Natural killer cell (primary cell): ENCODE measurements around the gene FHIT. TPM values are rescaled to one million over a fixed set of nuclear protein-coding genes. Genes with fewer than 3 reads are reported as not detected.
"Not testable (repeated sequence)": the region's sequence is repeated elsewhere in the genome, so short reads cannot be mapped to it uniquely, and the experiment has no call there.

Source experiments
- ATAC-seq, 3 donors: fragments of 150-1000 bp in 2 of 3; fragments of 200-7000 bp in 1 of 3; cut with Tn5 transposase; 1 replicate in 1 of 3; 2 replicates in 2 of 3; pipeline ENCODE4 v1.10.0; 2021; ENCODE audit warnings: mild to moderate bottlenecking in 2 of 3, moderate library complexity in 2 of 3
- DNase-seq, 2 donors: peaks; one replicate each; pipeline versions ENCODE4 v3.0.0 to v3.0.0-alpha.2; 2013 to 2021; ENCODE audit warnings: mixed read lengths in 1 of 2
- H3K27ac ChIP-seq: one replicate; pipeline ENCODE4 v1.5.1; 2013; ENCODE audit warnings: mild to moderate bottlenecking, low read length
- H3K27me3 ChIP-seq: one replicate; pipeline ENCODE4 v1.6.1; 2013; ENCODE audit warnings: low read length; ENCODE audit not compliant: control insufficient read depth, insufficient read depth
- H3K36me3 ChIP-seq: one replicate; pipeline ENCODE4 v1.6.1; 2013; ENCODE audit warnings: low read length; ENCODE audit not compliant: control insufficient read depth, insufficient read depth
- H3K4me1 ChIP-seq: one replicate; pipeline ENCODE4 v1.6.1; 2013; ENCODE audit warnings: low read length; ENCODE audit not compliant: control insufficient read depth, insufficient read depth
- H3K4me3 ChIP-seq: one replicate; pipeline ENCODE4 v1.5.1; 2013; ENCODE audit warnings: low read length
- H3K9me3 ChIP-seq: one replicate; pipeline ENCODE4 v1.6.1; 2013; ENCODE audit warnings: low read length; ENCODE audit not compliant: control insufficient read depth, insufficient read depth
- H3K27ac Mint-ChIP-seq, 2 donors: one replicate each; pipeline ENCODE4 v1.8.0; 2022; ENCODE audit warnings: mild to moderate bottlenecking in 2 of 2, mixed read lengths in 2 of 2, moderate library complexity in 1 of 2
- H3K27me3 Mint-ChIP-seq, 2 donors: one replicate each; pipeline ENCODE4 v1.8.0; 2022; ENCODE audit warnings: low read depth in 2 of 2, mixed read lengths in 2 of 2
- H3K36me3 Mint-ChIP-seq: one replicate; pipeline ENCODE4 v1.8.0; 2022; ENCODE audit warnings: mixed read lengths
- H3K4me1 Mint-ChIP-seq, 2 donors: one replicate each; pipeline ENCODE4 v1.8.0; 2022; ENCODE audit warnings: mixed read lengths in 2 of 2
- H3K4me3 Mint-ChIP-seq: one replicate; pipeline ENCODE4 v1.8.0; 2022; ENCODE audit warnings: mild to moderate bottlenecking, moderate library complexity, mixed read lengths
- H3K9me3 Mint-ChIP-seq, 2 donors: one replicate each; pipeline ENCODE4 v1.8.0; 2022; ENCODE audit warnings: mixed read lengths in 2 of 2
- CTCF ChIP-seq: fragments of 200-600 bp; IDR thresholded peaks from one replicate; pipeline ENCODE4 v1.8.0; 2022; ENCODE audit warnings: antibody characterized with exemption
- WGBS: methylation state at CpG from one replicate; pipeline ENCODE4 v1.1.7; 2013; ENCODE audit warnings: missing lambda C conversion rate; ENCODE audit not compliant: insufficient coverage; 5-methylcytosine and 5-hydroxymethylcytosine counted together
- intact Hi-C: fragments of 100-400 bp; cut with micrococcal nuclease; formaldehyde crosslinking; loops from one replicate; pipeline ENCODE4 v1.14.2; 2022
- total RNA-seq, 4 donors: library from RNA; stranded (reverse); fragments of 120-200 nt in 1 of 4; gene quantifications; one replicate each; pipeline versions ENCODE4 v1.2.3 to v1.2.4, GENCODE V29; 2013 to 2022

The FHIT gene
- total RNA-seq, 3 donors from 2014 or later (not counting 1 experiment from before 2014, with no cell fraction given) = 2.7 to 6.1 (median 3.3) TPM

GRCh38 chr3:61029194-61029593 is 222.1 kb downstream of the FHIT start:
- Mint-ChIP-seq H3K4me1 (no peaks in the 10 kb centered on the region), H3K36me3 (no peaks in the 10 kb centered on the region), H3K27me3 (no peaks in the 10 kb centered on the region), H3K27ac (no peak overlapping the region), H3K4me3 (no peak overlapping the region), H3K9me3 (peaks cover 0 to 7% of the 10 kb centered on the region in 2 donors)
- ATAC-seq = no peak
- no peaks in the 10 kb centered on the region for H3K4me1 ChIP-seq
- no peak for TF ChIP-seq CTCF
- WGBS = 95% methylated on average over 4 of the region's 5 CpGs
- no peak for DNase-seq
- intact Hi-C loops = no loop called here
- H3K27me3 ChIP-seq = no peaks in the 10 kb centered on the region
- no peak overlapping the region for H3K27ac ChIP-seq
- H3K9me3 ChIP-seq = no peaks in the 10 kb centered on the region
- no peak overlapping the region for H3K4me3 ChIP-seq
- H3K36me3 ChIP-seq = no peaks in the 10 kb centered on the region

DNA sequence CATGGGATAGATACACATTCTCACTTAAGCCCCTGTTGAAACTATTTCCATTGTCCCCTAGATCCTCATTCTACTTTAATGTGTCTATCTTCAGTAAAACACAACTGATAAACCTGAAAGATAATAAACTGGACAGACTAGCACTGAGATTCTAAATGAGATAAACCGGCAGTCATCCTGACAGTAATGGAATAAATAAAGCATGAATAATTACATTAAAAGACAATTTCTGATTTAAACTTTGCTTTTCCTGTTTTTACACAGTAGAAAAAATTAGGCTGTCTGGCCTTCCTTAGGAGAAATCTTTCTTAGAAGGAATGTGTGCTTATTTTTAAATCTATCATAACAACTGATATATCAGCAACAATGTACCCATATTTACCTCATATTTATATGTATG is 232.4 kb downstream of the FHIT start:
- no peak for DNase-seq
- no peak for ATAC-seq
- WGBS = no CpG with 5 or more reads among the region's 1 CpG
- Mint-ChIP-seq H3K4me1 (no peaks in the 10 kb centered on the region), H3K27me3 (no peaks in the 10 kb centered on the region), H3K4me3 (no peak overlapping the region), H3K36me3 (no peaks in the 10 kb centered on the region), H3K9me3 (peaks cover 4 to 14% of the 10 kb centered on the region in 2 donors), H3K27ac (no peak overlapping the region)
- Histone ChIP-seq H3K4me1 (no peaks in the 10 kb centered on the region), H3K4me3 (no peak overlapping the region), H3K27me3 (no peaks in the 10 kb centered on the region), H3K27ac (no peak overlapping the region), H3K9me3 (no peaks in the 10 kb centered on the region), H3K36me3 (no peaks in the 10 kb centered on the region)
- intact Hi-C loops = no loop called here
- TF ChIP-seq CTCF = no peak

DNA sequence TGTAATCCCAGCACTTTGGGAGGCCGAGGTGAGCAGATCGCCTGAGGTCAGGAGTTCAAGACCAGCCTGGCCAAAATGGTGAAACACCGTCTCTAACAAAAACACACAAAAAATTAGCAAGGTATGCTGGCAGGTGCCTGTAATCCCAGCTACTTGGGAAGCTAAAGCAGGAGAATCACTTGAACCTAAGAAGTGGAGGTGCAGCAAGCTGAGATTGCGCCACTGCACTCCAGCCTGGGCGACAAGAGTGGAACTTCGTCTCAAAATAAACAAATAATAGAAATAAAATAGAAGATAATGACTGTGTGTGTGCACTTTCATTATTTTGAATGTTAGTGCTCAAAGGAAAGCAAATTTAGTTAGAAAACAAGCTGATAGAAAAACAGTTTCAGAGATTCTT is 234.2 kb downstream of the FHIT start:
- intact Hi-C loops, H3K4me1 Mint-ChIP-seq, H3K4me1 ChIP-seq, DNase-seq, H3K27me3 Mint-ChIP-seq, H3K27ac ChIP-seq, H3K9me3 ChIP-seq, H3K36me3 ChIP-seq, H3K9me3 Mint-ChIP-seq, H3K27ac Mint-ChIP-seq, H3K4me3 Mint-ChIP-seq, H3K36me3 Mint-ChIP-seq, H3K27me3 ChIP-seq, ATAC-seq, H3K4me3 ChIP-seq: not testable (repeated sequence)
- WGBS = 93% methylated on average over 4 of the region's 6 CpGs

DNA sequence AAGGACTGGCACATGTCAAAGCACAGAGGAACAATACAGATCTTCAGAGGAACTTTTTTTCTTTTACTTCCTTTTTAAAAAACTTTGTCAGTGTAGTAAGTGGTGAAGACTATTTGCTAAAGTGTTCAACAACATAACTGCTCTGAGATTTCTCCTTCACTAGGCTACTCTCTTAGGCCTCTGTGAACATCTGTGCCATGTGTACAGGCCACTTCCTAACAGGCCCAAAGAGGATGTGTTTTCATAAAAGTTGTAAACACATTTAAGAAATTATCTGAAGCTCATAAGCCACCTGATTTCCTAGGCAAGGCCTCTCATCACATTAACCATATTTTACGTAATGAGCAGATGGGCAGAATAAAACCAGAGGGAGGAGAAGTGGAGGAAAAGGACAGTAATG is 235.4 kb downstream of the FHIT start:
- Mint-ChIP-seq H3K4me1 (no peaks in the 10 kb centered on the region), H3K27me3 (no peaks in the 10 kb centered on the region), H3K36me3 (no peaks in the 10 kb centered on the region), H3K9me3 (peaks cover 2% of the 10 kb centered on the region in 2 donors), H3K4me3 (no peak overlapping the region), H3K27ac (no peak overlapping the region)
- Histone ChIP-seq H3K9me3 (no peaks in the 10 kb centered on the region), H3K27ac (no peak overlapping the region), H3K27me3 (no peaks in the 10 kb centered on the region), H3K36me3 (no peaks in the 10 kb centered on the region), H3K4me1 (no peaks in the 10 kb centered on the region), H3K4me3 (no peak overlapping the region)
- intact Hi-C loops = no loop called here
- ATAC-seq (no peak), DNase-seq (no peak)
- TF ChIP-seq CTCF = no peak
- WGBS = 60% methylated on average over 1 of the region's 1 CpG
